Loucy (cell line): ENCODE measurements around the gene NOL4L.
A peak's percentile ranks its signal among the peaks of the same experiment; 100 is the strongest.

Source experiments
- EZH2phosphoT487 ChIP-seq: fragments of 200-600 bp; IDR thresholded peaks from 2 replicates; pipeline ENCODE4 v1.6.1; 2018; ENCODE audit warnings: antibody characterized with exemption, mild to moderate bottlenecking, moderate library complexity, borderline replicate concordance
- TF ChIP-seq, protein P1 (sequence below): fragments of 200-600 bp; sonication (generic); conservative IDR thresholded peaks from 2 replicates; pipeline ENCODE4 v1.5.1; 2014; ENCODE audit warnings: mild to moderate bottlenecking, antibody characterized with exemption, low read length

DNA sequence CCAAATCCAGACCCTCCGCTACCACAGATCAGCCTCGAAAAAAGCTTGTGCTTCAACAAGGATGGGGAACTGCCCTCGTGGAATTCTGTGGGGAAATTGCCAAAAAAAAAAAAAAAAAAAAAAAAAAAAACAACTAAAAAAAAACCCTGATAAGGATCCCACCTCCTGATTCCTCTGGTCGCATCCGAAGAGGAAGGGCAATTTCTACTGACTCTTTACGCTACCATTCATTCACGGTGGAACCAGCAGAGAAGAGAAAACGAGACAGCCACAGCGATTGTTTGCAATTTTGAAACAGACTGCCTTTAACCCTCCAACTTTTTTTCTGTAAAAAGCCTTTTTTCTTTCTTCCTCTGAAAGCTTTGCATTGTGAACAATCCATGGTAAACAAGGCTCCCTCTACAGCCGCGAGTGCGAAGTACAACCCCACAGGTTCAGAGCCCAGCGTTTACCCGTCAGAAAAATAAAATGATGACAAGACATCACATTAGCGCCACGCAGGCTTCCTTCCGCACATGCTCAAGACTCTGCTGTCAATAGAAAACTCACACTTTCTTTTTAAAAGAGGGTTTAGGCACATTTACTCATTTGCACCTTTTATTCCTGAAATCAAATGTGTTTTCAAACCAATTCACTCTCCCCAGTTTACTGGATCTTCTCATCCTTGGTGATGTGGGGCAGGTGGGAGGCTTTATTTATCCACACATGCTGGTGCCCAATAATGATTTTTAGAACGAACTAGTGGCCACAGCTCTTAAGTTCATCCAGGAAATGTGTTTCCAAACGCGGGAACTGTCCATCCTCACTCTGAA, 100.0 kb downstream of the NOL4L start:
- no peak for TF ChIP-seq EZH2phosphoT487
- TF ChIP-seq, protein P1, sequence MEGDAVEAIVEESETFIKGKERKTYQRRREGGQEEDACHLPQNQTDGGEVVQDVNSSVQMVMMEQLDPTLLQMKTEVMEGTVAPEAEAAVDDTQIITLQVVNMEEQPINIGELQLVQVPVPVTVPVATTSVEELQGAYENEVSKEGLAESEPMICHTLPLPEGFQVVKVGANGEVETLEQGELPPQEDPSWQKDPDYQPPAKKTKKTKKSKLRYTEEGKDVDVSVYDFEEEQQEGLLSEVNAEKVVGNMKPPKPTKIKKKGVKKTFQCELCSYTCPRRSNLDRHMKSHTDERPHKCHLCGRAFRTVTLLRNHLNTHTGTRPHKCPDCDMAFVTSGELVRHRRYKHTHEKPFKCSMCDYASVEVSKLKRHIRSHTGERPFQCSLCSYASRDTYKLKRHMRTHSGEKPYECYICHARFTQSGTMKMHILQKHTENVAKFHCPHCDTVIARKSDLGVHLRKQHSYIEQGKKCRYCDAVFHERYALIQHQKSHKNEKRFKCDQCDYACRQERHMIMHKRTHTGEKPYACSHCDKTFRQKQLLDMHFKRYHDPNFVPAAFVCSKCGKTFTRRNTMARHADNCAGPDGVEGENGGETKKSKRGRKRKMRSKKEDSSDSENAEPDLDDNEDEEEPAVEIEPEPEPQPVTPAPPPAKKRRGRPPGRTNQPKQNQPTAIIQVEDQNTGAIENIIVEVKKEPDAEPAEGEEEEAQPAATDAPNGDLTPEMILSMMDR: peak; percentile 85
